Effector memory CD4-positive, alpha-beta T cell (primary cell): ENCODE results near the gene ACBD4.

Source experiments
- DNase-seq, 3 donors: peaks; one replicate each; pipeline ENCODE4 v3.0.0-alpha.2; 2020
- H3K27ac ChIP-seq: 2 replicates; pipeline ENCODE4 v1.7.0; 2013; ENCODE audit warnings: mild to moderate bottlenecking, low read length, moderate library complexity; ENCODE audit not compliant: insufficient read depth, poor library complexity, severe bottlenecking
- H3K27me3 ChIP-seq: replicated peaks from 2 replicates; pipeline ENCODE4 v1.7.0; 2013; ENCODE audit warnings: mild to moderate bottlenecking, low read length; ENCODE audit not compliant: insufficient read depth, control insufficient read depth, poor library complexity, severe bottlenecking
- H3K36me3 ChIP-seq: 2 replicates; pipeline ENCODE4 v1.7.0; 2013; ENCODE audit warnings: mild to moderate bottlenecking, low read length, moderate library complexity; ENCODE audit not compliant: control insufficient read depth, insufficient read depth
- H3K4me1 ChIP-seq: 2 replicates; pipeline ENCODE4 v1.7.0; 2013; ENCODE audit warnings: low read length, mild to moderate bottlenecking; ENCODE audit not compliant: control insufficient read depth, insufficient read depth, poor library complexity, severe bottlenecking
- H3K4me3 ChIP-seq: 2 replicates; pipeline ENCODE4 v1.7.0; 2013; ENCODE audit warnings: low read length, low read depth, mild to moderate bottlenecking; ENCODE audit not compliant: insufficient read depth, poor library complexity, severe bottlenecking
- H3K9me3 ChIP-seq: 2 replicates; pipeline ENCODE4 v1.7.0; 2013; ENCODE audit warnings: mild to moderate bottlenecking, low read length, moderate library complexity; ENCODE audit not compliant: control insufficient read depth

The ACBD4 gene

GRCh38 chr17:45170931-45171337 is 35.4 kb downstream of the ACBD4 start:
- Histone ChIP-seq H3K4me3 (no peak overlapping the region), H3K27me3 (no peaks in the 10 kb centered on the region), H3K36me3 (no peaks in the 10 kb centered on the region), H3K27ac (no peak overlapping the region), H3K4me1 (peaks cover 16% of the 10 kb centered on the region), H3K9me3 (no peaks in the 10 kb centered on the region)
- DNase-seq = no peak

GRCh38 chr17:45171338-45172231 is 36.1 kb downstream of the ACBD4 start:
- H3K27ac ChIP-seq = no peak overlapping the region
- no peaks in the 10 kb centered on the region for H3K36me3 ChIP-seq
- H3K27me3 ChIP-seq = no peaks in the 10 kb centered on the region
- H3K4me3 ChIP-seq = no peak overlapping the region
- no peaks in the 10 kb centered on the region for H3K9me3 ChIP-seq
- DNase-seq = no peak
- H3K4me1 ChIP-seq = peaks cover 16% of the 10 kb centered on the region

GRCh38 chr17:45172232-45172540 is 36.7 kb downstream of the ACBD4 start:
- Histone ChIP-seq H3K4me3 (peak overlapping the region; percentile 43), H3K4me1 (peaks cover 16% of the 10 kb centered on the region), H3K36me3 (no peaks in the 10 kb centered on the region), H3K27me3 (no peaks in the 10 kb centered on the region), H3K27ac (peak overlapping the region; percentile 18), H3K9me3 (no peaks in the 10 kb centered on the region)
- DNase-seq = no peak

GRCh38 chr17:45172541-45173286 is 37.2 kb downstream of the ACBD4 start:
- Histone ChIP-seq H3K36me3 (no peaks in the 10 kb centered on the region), H3K27me3 (no peaks in the 10 kb centered on the region), H3K27ac (peak overlapping the region; percentile 53), H3K4me1 (peaks cover 16% of the 10 kb centered on the region), H3K4me3 (peak overlapping the region; percentile 43), H3K9me3 (no peaks in the 10 kb centered on the region)
- peak in 1 of 3 donors; percentile 8 for DNase-seq

- Histone ChIP-seq H3K36me3 (no peaks in the 10 kb centered on the region), H3K9me3 (no peaks in the 10 kb centered on the region), H3K4me3 (no peak overlapping the region), H3K27me3 (no peaks in the 10 kb centered on the region), H3K4me1 (peaks cover 16% of the 10 kb centered on the region), H3K27ac (no peak overlapping the region)
- no peak for DNase-seq
Observed at GRCh38 chr17:45175759-45176115, 40.2 kb downstream of the ACBD4 start.

- DNase-seq = no peak
- no peak overlapping the region for H3K27ac ChIP-seq
- no peaks in the 10 kb centered on the region for H3K9me3 ChIP-seq
- no peaks in the 10 kb centered on the region for H3K36me3 ChIP-seq
- H3K4me1 ChIP-seq = peaks cover 6% of the 10 kb centered on the region
- H3K4me3 ChIP-seq = no peak overlapping the region
- no peaks in the 10 kb centered on the region for H3K27me3 ChIP-seq
Observed at GRCh38 chr17:45177563-45177962, 42.1 kb downstream of the ACBD4 start.

- no peak for DNase-seq
- no peaks in the 10 kb centered on the region for H3K27me3 ChIP-seq
- H3K27ac ChIP-seq = no peak overlapping the region
- no peak overlapping the region for H3K4me3 ChIP-seq
- no peaks in the 10 kb centered on the region for H3K9me3 ChIP-seq
- no peaks in the 10 kb centered on the region for H3K4me1 ChIP-seq
- no peaks in the 10 kb centered on the region for H3K36me3 ChIP-seq
Observed at GRCh38 chr17:45184144-45184543, 48.7 kb downstream of the ACBD4 start.

GRCh38 chr17:45186801-45187354 is 51.4 kb downstream of the ACBD4 start:
- Histone ChIP-seq H3K27me3 (no peaks in the 10 kb centered on the region), H3K36me3 (no peaks in the 10 kb centered on the region), H3K9me3 (no peaks in the 10 kb centered on the region), H3K4me1 (no peaks in the 10 kb centered on the region), H3K4me3 (no peak overlapping the region), H3K27ac (no peak overlapping the region)
- no peak for DNase-seq

- Histone ChIP-seq H3K9me3 (no peaks in the 10 kb centered on the region), H3K27me3 (no peaks in the 10 kb centered on the region), H3K4me3 (no peak overlapping the region), H3K27ac (no peak overlapping the region), H3K36me3 (no peaks in the 10 kb centered on the region), H3K4me1 (no peaks in the 10 kb centered on the region)
- no peak for DNase-seq
Observed at GRCh38 chr17:45189009-45189408, 53.5 kb downstream of the ACBD4 start.
